Endodermal cell (in vitro differentiated cells): ENCODE measurements around the gene EXOSC10. TPM values are rescaled to one million over a fixed set of nuclear protein-coding genes. Genes with fewer than 3 reads are reported as not detected.
"Not testable (repeated sequence)": the region's sequence is repeated elsewhere in the genome, so short reads cannot be mapped to it uniquely, and the experiment has no call there.

ENCODE experiments used
- DNase-seq: peaks from one replicate; pipeline ENCODE4 v3.0.0-alpha.2; 2017
- H3K27ac ChIP-seq: 2 replicates; pipeline ENCODE4 v1.5.1; 2013; ENCODE audit warnings: mild to moderate bottlenecking, low read depth, low read length, moderate library complexity
- H3K27me3 ChIP-seq: 2 replicates; pipeline ENCODE4 v1.6.1; 2013; ENCODE audit warnings: mild to moderate bottlenecking, low read length, moderate library complexity; ENCODE audit not compliant: insufficient read depth, control insufficient read depth, poor library complexity, severe bottlenecking
- H3K36me3 ChIP-seq: 2 replicates; pipeline ENCODE4 v1.7.0; 2013; ENCODE audit warnings: mild to moderate bottlenecking, low read length, moderate library complexity; ENCODE audit not compliant: control insufficient read depth, insufficient read depth
- H3K4me1 ChIP-seq: one replicate; pipeline ENCODE4 v1.7.0; 2013; ENCODE audit warnings: low read length; ENCODE audit not compliant: control insufficient read depth, insufficient read depth
- H3K4me3 ChIP-seq: 2 replicates; pipeline ENCODE4 v1.5.1; 2013; ENCODE audit warnings: mild to moderate bottlenecking, low read length, moderate library complexity
- H3K9ac ChIP-seq: 2 replicates; pipeline ENCODE4 v1.6.1; 2013; ENCODE audit warnings: mild to moderate bottlenecking, low read length, moderate library complexity; ENCODE audit not compliant: poor library complexity, severe bottlenecking; ENCODE audit errors: extremely low read depth
- H3K9me3 ChIP-seq: 2 replicates; pipeline ENCODE4 v1.6.1; 2013; ENCODE audit warnings: mild to moderate bottlenecking, low read length, moderate library complexity; ENCODE audit not compliant: control insufficient read depth
- H3K27ac Mint-ChIP-seq: 2 replicates; pipeline ENCODE4 v1.8.0; 2020; ENCODE audit warnings: mixed read lengths
- H3K27me3 Mint-ChIP-seq: 2 replicates; pipeline ENCODE4 v1.8.0; 2021; ENCODE audit warnings: mild to moderate bottlenecking, mixed read lengths; ENCODE audit not compliant: insufficient read depth
- H3K36me3 Mint-ChIP-seq: 2 replicates; pipeline ENCODE4 v1.8.0; 2020; ENCODE audit warnings: low read depth, mixed read lengths
- H3K4me1 Mint-ChIP-seq: 2 replicates; pipeline ENCODE4 v1.8.0; 2020; ENCODE audit warnings: mixed read lengths
- H3K4me3 Mint-ChIP-seq: 2 replicates; pipeline ENCODE4 v1.8.0; 2020; ENCODE audit warnings: mild to moderate bottlenecking, moderate library complexity, mixed read lengths
- H3K9me3 Mint-ChIP-seq: 2 replicates; pipeline ENCODE4 v1.8.0; 2020; ENCODE audit warnings: mild to moderate bottlenecking, mixed read lengths
- WGBS, 2 experiments: methylation state at CpG; one replicate each; pipeline versions ENCODE4 v1.1.5 to v1.1.7; 2013; ENCODE audit warnings: missing lambda C conversion rate in 2 of 2, mixed read lengths in 1 of 2; ENCODE audit not compliant: insufficient coverage in 1 of 2, insufficient read length in 1 of 2; 5-methylcytosine and 5-hydroxymethylcytosine counted together
- total RNA-seq, 2 donors: library from RNA; stranded (reverse); fragmentation: NEBNext Ultra II Directional in 1 of 2; extraction: Animal tissue kit (Norgen Biotek cat#: 25700) in 1 of 2; gene quantifications; 2 replicates in 1 of 2; 3 replicates in 1 of 2; pipeline ENCODE4 v1.2.1, GENCODE V29; 2021
- TF ChIP-seq, protein P1 (sequence below): fragments of 200-600 bp; sonication (generic); conservative IDR thresholded peaks from 2 replicates; pipeline ENCODE4 v1.5.0; 2021; ENCODE audit warnings: antibody characterized with exemption, mild to moderate bottlenecking

The EXOSC10 gene
- total RNA-seq, 2 donors from 2014 or later: 81.4 to 89.7 TPM

DNA sequence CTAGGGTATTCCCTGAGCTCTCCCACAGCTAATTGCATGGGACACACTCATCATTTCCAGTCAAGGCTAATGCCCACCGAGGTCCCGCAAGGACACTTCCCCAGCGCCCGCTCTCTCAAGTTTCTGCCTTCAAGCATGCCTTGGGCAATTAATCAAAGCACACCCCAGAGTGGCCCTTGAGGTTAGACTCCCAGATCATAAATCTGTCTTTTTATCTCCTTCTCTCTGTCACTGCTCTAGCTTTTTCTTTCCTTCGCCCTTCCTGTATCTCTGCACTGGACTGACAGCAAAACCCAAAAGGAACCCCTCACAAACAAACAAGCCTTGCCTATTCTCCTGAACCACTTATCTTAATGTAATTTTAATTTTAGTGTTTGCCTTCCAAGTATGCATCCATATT, 7.9 kb upstream of the EXOSC10 start:
- TF ChIP-seq, protein P1, sequence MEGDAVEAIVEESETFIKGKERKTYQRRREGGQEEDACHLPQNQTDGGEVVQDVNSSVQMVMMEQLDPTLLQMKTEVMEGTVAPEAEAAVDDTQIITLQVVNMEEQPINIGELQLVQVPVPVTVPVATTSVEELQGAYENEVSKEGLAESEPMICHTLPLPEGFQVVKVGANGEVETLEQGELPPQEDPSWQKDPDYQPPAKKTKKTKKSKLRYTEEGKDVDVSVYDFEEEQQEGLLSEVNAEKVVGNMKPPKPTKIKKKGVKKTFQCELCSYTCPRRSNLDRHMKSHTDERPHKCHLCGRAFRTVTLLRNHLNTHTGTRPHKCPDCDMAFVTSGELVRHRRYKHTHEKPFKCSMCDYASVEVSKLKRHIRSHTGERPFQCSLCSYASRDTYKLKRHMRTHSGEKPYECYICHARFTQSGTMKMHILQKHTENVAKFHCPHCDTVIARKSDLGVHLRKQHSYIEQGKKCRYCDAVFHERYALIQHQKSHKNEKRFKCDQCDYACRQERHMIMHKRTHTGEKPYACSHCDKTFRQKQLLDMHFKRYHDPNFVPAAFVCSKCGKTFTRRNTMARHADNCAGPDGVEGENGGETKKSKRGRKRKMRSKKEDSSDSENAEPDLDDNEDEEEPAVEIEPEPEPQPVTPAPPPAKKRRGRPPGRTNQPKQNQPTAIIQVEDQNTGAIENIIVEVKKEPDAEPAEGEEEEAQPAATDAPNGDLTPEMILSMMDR: no peak
- H3K9ac ChIP-seq: no peak overlapping the region
- H3K4me1 ChIP-seq: peaks cover 5% of the 10 kb centered on the region
- no peak for DNase-seq
- peaks cover 7% of the 10 kb centered on the region for H3K4me1 Mint-ChIP-seq
- H3K36me3 ChIP-seq: peaks cover 59% of the 10 kb centered on the region
- H3K27me3 Mint-ChIP-seq: no peaks in the 10 kb centered on the region
- peaks cover 58% of the 10 kb centered on the region for H3K36me3 Mint-ChIP-seq
- no peak overlapping the region for H3K4me3 ChIP-seq
- no peaks in the 10 kb centered on the region for H3K9me3 ChIP-seq
- H3K9me3 Mint-ChIP-seq: no peaks in the 10 kb centered on the region
- 91 to 100% methylated on average over 4 to 5 of the region's 5 CpGs for WGBS, 2 experiments
- no peak overlapping the region for H3K27ac Mint-ChIP-seq
- H3K27me3 ChIP-seq: no peaks in the 10 kb centered on the region
- no peak overlapping the region for H3K27ac ChIP-seq
- no peak overlapping the region for H3K4me3 Mint-ChIP-seq

DNA sequence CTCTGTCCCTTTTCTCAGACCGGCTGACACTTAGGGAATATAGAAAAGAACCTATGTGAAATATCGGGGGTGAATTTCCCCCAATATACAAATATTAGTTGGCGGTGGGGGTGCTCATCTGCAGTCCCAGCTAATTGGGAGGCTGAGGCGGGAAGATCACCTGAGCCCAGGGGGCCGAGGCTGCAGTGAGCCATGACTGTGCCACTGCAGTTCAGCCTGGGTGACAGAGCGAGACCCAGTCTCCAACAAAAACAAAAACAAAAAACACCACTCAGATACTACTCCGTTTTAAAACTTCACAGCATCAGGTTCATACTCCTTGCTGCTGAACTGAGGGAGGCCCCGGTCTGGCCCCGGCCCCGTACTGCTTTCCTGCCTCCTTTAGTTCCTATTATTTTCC, 5.9 kb upstream of the EXOSC10 start:
- DNase-seq: no peak

DNA sequence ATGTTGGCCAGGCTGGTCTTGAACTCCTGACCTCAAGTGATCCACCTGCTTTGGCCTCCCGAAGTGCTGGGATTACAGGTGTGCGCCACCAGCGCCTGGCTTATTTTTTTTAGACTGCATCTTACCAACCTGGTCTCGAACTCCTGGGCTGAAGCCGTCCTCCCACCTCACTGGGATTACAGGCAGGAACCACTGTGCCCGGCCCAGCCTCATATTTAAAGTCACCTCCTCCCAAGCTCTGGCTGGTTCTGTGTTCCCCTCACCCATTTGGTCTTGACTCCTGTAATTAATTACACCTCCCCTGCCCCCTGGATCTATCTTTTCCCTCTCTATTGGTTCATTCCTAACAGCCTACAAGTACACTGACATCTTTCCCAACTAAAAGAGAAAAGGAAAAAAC, 1.7 kb upstream of the EXOSC10 start:
- no peaks in the 10 kb centered on the region for H3K9me3 ChIP-seq
- Mint-ChIP-seq H3K9me3 (no peaks in the 10 kb centered on the region), H3K4me1 (peaks cover 4% of the 10 kb centered on the region), H3K27ac (no peak overlapping the region), H3K36me3 (peaks cover 27% of the 10 kb centered on the region), H3K27me3 (no peaks in the 10 kb centered on the region), H3K4me3 (no peak overlapping the region)
- H3K27ac ChIP-seq: no peak overlapping the region
- no peak overlapping the region for H3K4me3 ChIP-seq
- H3K27me3 ChIP-seq: no peaks in the 10 kb centered on the region
- H3K4me1 ChIP-seq: no peaks in the 10 kb centered on the region
- 89 to 93% methylated on average over 6 of the region's 6 CpGs for WGBS, 2 experiments
- no peak for DNase-seq
- TF ChIP-seq, protein P1: no peak
- peaks cover 22% of the 10 kb centered on the region for H3K36me3 ChIP-seq
- H3K9ac ChIP-seq: no peak overlapping the region

More for the DNA sequence above, 5.9 kb upstream of the EXOSC10 start:
- TF ChIP-seq, protein P1: no peak
- Histone ChIP-seq H3K9ac (no peak overlapping the region), H3K4me3 (no peak overlapping the region), H3K27me3 (no peaks in the 10 kb centered on the region), H3K9me3 (no peaks in the 10 kb centered on the region), H3K4me1 (no peaks in the 10 kb centered on the region), H3K27ac (no peak overlapping the region), H3K36me3 (peaks cover 40% of the 10 kb centered on the region)
- peaks cover 42% of the 10 kb centered on the region for H3K36me3 Mint-ChIP-seq
- no peaks in the 10 kb centered on the region for H3K4me1 Mint-ChIP-seq
- H3K27me3 Mint-ChIP-seq: no peaks in the 10 kb centered on the region
- H3K4me3 Mint-ChIP-seq: no peak overlapping the region
- 95 to 100% methylated on average over 5 to 10 of the region's 10 CpGs for WGBS, 2 experiments
- no peak overlapping the region for H3K27ac Mint-ChIP-seq
- no peaks in the 10 kb centered on the region for H3K9me3 Mint-ChIP-seq

DNA sequence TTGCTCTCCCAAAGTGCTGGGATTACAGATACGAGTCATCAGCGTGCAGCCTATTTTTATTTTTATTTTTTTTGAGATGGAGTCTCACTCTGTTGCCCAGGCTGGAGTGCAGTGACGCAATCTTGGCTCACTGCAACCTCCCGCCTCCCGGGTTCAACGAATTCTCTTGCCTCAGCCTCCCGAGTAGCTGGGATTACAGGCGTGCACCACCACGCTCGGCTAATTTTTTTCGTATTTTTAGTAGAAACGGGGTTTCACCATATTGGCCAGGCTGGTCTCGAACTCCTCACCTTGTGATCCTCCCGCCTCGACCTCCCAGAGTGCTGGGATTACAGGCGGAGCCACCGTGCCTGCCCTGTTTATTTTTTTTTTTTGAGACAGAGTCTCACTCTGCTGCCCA, 1.1 kb upstream of the EXOSC10 start:
- H3K27ac ChIP-seq, H3K4me1 Mint-ChIP-seq, H3K27me3 Mint-ChIP-seq, H3K27ac Mint-ChIP-seq, H3K9me3 Mint-ChIP-seq, H3K4me1 ChIP-seq, H3K9ac ChIP-seq, H3K4me3 Mint-ChIP-seq, H3K4me3 ChIP-seq, H3K27me3 ChIP-seq, H3K9me3 ChIP-seq, DNase-seq: not testable (repeated sequence)
- H3K36me3 Mint-ChIP-seq: peaks cover 27% of the 10 kb centered on the region
- peaks cover 22% of the 10 kb centered on the region for H3K36me3 ChIP-seq
- 95% methylated on average over 15 to 17 of the region's 17 CpGs for WGBS, 2 experiments
